DMS153 treated with DMSO at 0.1 percent for 48 hours (cell line): ENCODE measurements around the gene GOLGA7B.

Experiments
- DNase-seq: peaks from one replicate; lab custom pipeline; 2025; ENCODE audit not compliant: unreplicated experiment; lab: John Stamatoyannopoulos, UW

GOLGA7B gene

GRCh38 chr10:97919012-97919411 lies 69.4 kb downstream of the GOLGA7B start:
- DNase-seq = no peak

- DNase-seq = no peak
Observed at GRCh38 chr10:97920865-97921264, 71.2 kb downstream of the GOLGA7B start.
